ENCODE measurements around the gene ZNF317. TPM values are rescaled to one million over a fixed set of nuclear protein-coding genes. Genes with fewer than 3 reads are reported as not detected.

ZNF317 gene
- total RNA-seq, 4 donors from 2014 or later: 9.9 to 22.5 (median 13.3) TPM

- TF ChIP-seq CTCF (IDR thresholded peaks at IDR 0.05): no peak
- TF ChIP-seq POLR2A (IDR thresholded peaks at IDR 0.05): no peak
- Histone ChIP-seq H3K4me1 (no peaks in the 10 kb centered on the region), H3K36me3 (no peaks in the 10 kb centered on the region), H3K27ac (no peak within 1 kb of the TSS), H3K9me3 (no peaks in the 10 kb centered on the region), H3K27me3 (peaks cover 0 to 30% (median 0%) of the 10 kb centered on the region in 4 donors), H3K4me3 (no peak within 1 kb of the TSS)
- no peak for DNase-seq
- WGBS, 2 donors: 89 to 100% methylated on average over 1 of the region's 1 CpG
- intact Hi-C loops (cut with DNase I): no loop called here
These were observed 13.2 kb upstream of the ZNF317 start, which contains the start of gene OR7G3 for GRCh38 chr19:9126900-9127405. OR7G3 (minus strand) TSS chr19:9126950; CDS start chr19:9126950, 0 bp downstream.

GRCh38 chr19:9128171-9128570 lies 12.0 kb upstream of the ZNF317 start:
- Histone ChIP-seq H3K4me3 (no peak overlapping the region), H3K36me3 (no peaks in the 10 kb centered on the region), H3K27me3 (peaks cover 0 to 30% (median 0%) of the 10 kb centered on the region in 4 donors), H3K4me1 (no peaks in the 10 kb centered on the region), H3K9me3 (no peaks in the 10 kb centered on the region), H3K27ac (no peak overlapping the region)
- no peak for DNase-seq
- intact Hi-C loops (cut with DNase I): no loop called here
- TF ChIP-seq POLR2A (IDR thresholded peaks at IDR 0.05) (no peak), CTCF (IDR thresholded peaks at IDR 0.05) (no peak)
- 29 to 57% methylated on average over 3 of the region's 3 CpGs for WGBS, 2 donors

- no peaks in the 10 kb centered on the region for H3K9me3 ChIP-seq
- 77 to 92% methylated on average over 1 of the region's 1 CpG for WGBS, 2 donors
- TF ChIP-seq CTCF (IDR thresholded peaks at IDR 0.05) (no peak), POLR2A (IDR thresholded peaks at IDR 0.05) (no peak)
- no peaks in the 10 kb centered on the region for H3K4me1 ChIP-seq
- no peak overlapping the region for H3K27ac ChIP-seq
- H3K27me3 ChIP-seq: peaks cover 0 to 32% (median 0%) of the 10 kb centered on the region in 4 donors
- intact Hi-C loops (cut with DNase I): no loop called here
- H3K36me3 ChIP-seq: no peaks in the 10 kb centered on the region
- H3K4me3 ChIP-seq: no peak overlapping the region
- no peak for DNase-seq
These were observed 9.2 kb upstream of the ZNF317 start for GRCh38 chr19:9130965-9131364.

GRCh38 chr19:9132422-9132821 lies 7.8 kb upstream of the ZNF317 start:
- Histone ChIP-seq H3K4me1 (peaks cover 0 to 9% (median 3%) of the 10 kb centered on the region in 3 donors), H3K4me3 (no peak overlapping the region), H3K9me3 (no peaks in the 10 kb centered on the region), H3K27ac (no peak overlapping the region), H3K27me3 (peaks cover 0 to 24% (median 0%) of the 10 kb centered on the region in 4 donors), H3K36me3 (no peaks in the 10 kb centered on the region)
- WGBS, 2 donors: 50 to 56% methylated on average over 5 of the region's 5 CpGs
- no peak for DNase-seq
- intact Hi-C loops (cut with DNase I): no loop called here
- TF ChIP-seq CTCF (IDR thresholded peaks at IDR 0.05) (no peak), POLR2A (IDR thresholded peaks at IDR 0.05) (no peak)

GRCh38 chr19:9139609-9140158 lies 513 bp upstream of the ZNF317 start:
- 28 to 33% methylated on average over 8 of the region's 8 CpGs for WGBS, 2 donors
- peaks cover 10 to 33% (median 14%) of the 10 kb centered on the region in 3 donors for H3K4me1 ChIP-seq
- H3K9me3 ChIP-seq: peaks cover 5 to 6% (median 6%) of the 10 kb centered on the region in 3 donors
- TF ChIP-seq POLR2A (IDR thresholded peaks at IDR 0.05) (no peak), CTCF (IDR thresholded peaks at IDR 0.05) (no peak)
- peak overlapping the region; percentile 88 to 96 (median 90) for H3K27ac ChIP-seq
- H3K36me3 ChIP-seq: peaks cover 0 to 5% (median 0%) of the 10 kb centered on the region in 3 donors
- peaks cover 0 to 7% (median 0%) of the 10 kb centered on the region in 4 donors for H3K27me3 ChIP-seq
- H3K4me3 ChIP-seq: peak overlapping the region; percentile 79 to 95 (median 84)
- DNase-seq: no peak
- intact Hi-C loops (cut with DNase I): no loop called here
